ENCODE measurements around the gene FUT6. TPM values are rescaled to one million over a fixed set of nuclear protein-coding genes. Genes with fewer than 3 reads are reported as not detected.

Gene FUT6
- total RNA-seq, 1 experiment from 2014 or later: not detected

- no peak for DNase-seq (ENCODE audit: low spot score)
- Histone ChIP-seq H3K36me3 (ENCODE audit: insufficient read depth, low read length, poor library complexity, severe bottlenecking) (no peaks in the 10 kb centered on the region), H3K4me1 (ENCODE audit: insufficient read depth, low read length, poor library complexity, severe bottlenecking) (peaks cover 30% of the 10 kb centered on the region), H3K9me3 (ENCODE audit: low read depth, low read length, poor library complexity, severe bottlenecking) (no peaks in the 10 kb centered on the region), H3K4me3 (ENCODE audit: low read depth, low read length, poor library complexity, severe bottlenecking) (no peak overlapping the region), H3K27me3 (replicated peaks; ENCODE audit: insufficient read depth, low read depth, low read length, poor library complexity) (no peaks in the 10 kb centered on the region), H3K27ac (ENCODE audit: low read depth, low read length, poor library complexity, severe bottlenecking) (no peak overlapping the region)
- no TSS peak for BruUV-seq (replicated peaks)
- CTCF ChIA-PET: no interaction called here
- TF ChIP-seq EZH2 (IDR thresholded peaks at IDR 0.05; ENCODE audit: borderline replicate concordance, low read depth, low read length, poor library complexity, severe bottlenecking) (no peak), CTCF (conservative IDR thresholded peaks at IDR 0.05; ENCODE audit: low read depth, low read length) (no peak)
- POLR2A ChIA-PET (ENCODE audit: low non-redundant PET): no interaction called here
- intact Hi-C loops (cut with micrococcal nuclease; ENCODE audit: unreplicated experiment): no loop called here
Measured at GRCh38 chr19:5806905-5807304, 32.6 kb downstream of the FUT6 start.

GRCh38 chr19:5806133-5806489 is 33.4 kb downstream of the FUT6 start:
- Histone ChIP-seq H3K36me3 (ENCODE audit: insufficient read depth, low read length, poor library complexity, severe bottlenecking) (no peaks in the 10 kb centered on the region), H3K4me3 (ENCODE audit: low read depth, low read length, poor library complexity, severe bottlenecking) (peak overlapping the region; percentile 47), H3K27me3 (replicated peaks; ENCODE audit: insufficient read depth, low read depth, low read length, poor library complexity) (no peaks in the 10 kb centered on the region), H3K27ac (ENCODE audit: low read depth, low read length, poor library complexity, severe bottlenecking) (no peak overlapping the region), H3K4me1 (ENCODE audit: insufficient read depth, low read length, poor library complexity, severe bottlenecking) (peaks cover 34% of the 10 kb centered on the region), H3K9me3 (ENCODE audit: low read depth, low read length, poor library complexity, severe bottlenecking) (no peaks in the 10 kb centered on the region)
- no peak for DNase-seq (ENCODE audit: low spot score)
- no peak for TF ChIP-seq CTCF (conservative IDR thresholded peaks at IDR 0.05; ENCODE audit: low read depth, low read length)
- no peak for TF ChIP-seq EZH2 (IDR thresholded peaks at IDR 0.05; ENCODE audit: borderline replicate concordance, low read depth, low read length, poor library complexity, severe bottlenecking)
- POLR2A ChIA-PET (ENCODE audit: low non-redundant PET): no interaction called here
- CTCF ChIA-PET: no interaction called here
- no TSS peak for BruUV-seq (replicated peaks)
- intact Hi-C loops (cut with micrococcal nuclease; ENCODE audit: unreplicated experiment): no loop called here

- intact Hi-C loops (cut with micrococcal nuclease; ENCODE audit: unreplicated experiment): loop anchor here (2.0 kb wide), 2 partner anchors 87 to 217 kb away; no protein-coding TSS in a partner anchor
- no peak for TF ChIP-seq EZH2 (IDR thresholded peaks at IDR 0.05; ENCODE audit: borderline replicate concordance, low read depth, low read length, poor library complexity, severe bottlenecking)
- peak; percentile 81 for TF ChIP-seq CTCF (conservative IDR thresholded peaks at IDR 0.05; ENCODE audit: low read depth, low read length)
- POLR2A ChIA-PET (ENCODE audit: low non-redundant PET): no interaction called here
- Histone ChIP-seq H3K4me1 (ENCODE audit: insufficient read depth, low read length, poor library complexity, severe bottlenecking) (peaks cover 34% of the 10 kb centered on the region), H3K27me3 (replicated peaks; ENCODE audit: insufficient read depth, low read depth, low read length, poor library complexity) (no peaks in the 10 kb centered on the region), H3K9me3 (ENCODE audit: low read depth, low read length, poor library complexity, severe bottlenecking) (no peaks in the 10 kb centered on the region), H3K36me3 (ENCODE audit: insufficient read depth, low read length, poor library complexity, severe bottlenecking) (no peaks in the 10 kb centered on the region), H3K27ac (ENCODE audit: low read depth, low read length, poor library complexity, severe bottlenecking) (no peak overlapping the region), H3K4me3 (ENCODE audit: low read depth, low read length, poor library complexity, severe bottlenecking) (peak overlapping the region; percentile 47)
- CTCF ChIA-PET: no interaction called here
- DNase-seq (ENCODE audit: low spot score): peak; percentile 85
- no TSS peak for BruUV-seq (replicated peaks)
Measured at GRCh38 chr19:5805462-5806132, 33.9 kb downstream of the FUT6 start.

Data from A673 (cell line).